BJ (cell line): Measurements from ENCODE around the gene NPY. TPM values are rescaled to one million over a fixed set of nuclear protein-coding genes. Genes with fewer than 3 reads are reported as not detected.
"Not testable (repeated sequence)": the region's sequence is repeated elsewhere in the genome, so short reads cannot be mapped to it uniquely, and the experiment has no call there.

Source experiments
- CTCF ChIA-PET: fragments of 350-600 bp; formaldehyde crosslinking; extraction: SDS; loops from one replicate; lab custom pipeline; 2021; ENCODE audit warnings: antibody characterized with exemption, inconsistent platforms; lab: Yijun Ruan, JAX
- POLR2A ChIA-PET: fragments of 300-600 bp; sonication (Branson Sonifier 250); formaldehyde crosslinking; extraction: SDS; loops from one replicate; lab custom pipeline; 2021; ENCODE audit warnings: antibody characterized with exemption; lab: Charles Lee
- DNase-seq: peaks from one replicate; pipeline ENCODE4 v3.0.0-alpha.2; 2011; ENCODE audit warnings: low read depth
- H3K27me3 ChIP-seq: 2 replicates; pipeline ENCODE4 v1.6.0; 2011; ENCODE audit warnings: low read length; ENCODE audit not compliant: control insufficient read depth, insufficient read depth
- H3K36me3 ChIP-seq: 2 replicates; pipeline ENCODE4 v1.5.1; 2011; ENCODE audit warnings: low read length; ENCODE audit not compliant: control insufficient read depth, insufficient read depth
- H3K4me3 ChIP-seq: 2 replicates; pipeline ENCODE4 v1.5.1; 2011; ENCODE audit warnings: low read depth, mild to moderate bottlenecking, control low read depth, low read length
- polyA plus RNA-seq: library from polyadenylated mRNA; depleted of rRNA; stranded (reverse); fragments of >200 nt; gene quantifications from 2 replicates; pipeline ENCODE4 v1.2.3, GENCODE V29; 2011
- TF ChIP-seq, protein P1 (sequence below): IDR thresholded peaks from 2 replicates; pipeline ENCODE4 v1.5.1; 2011; ENCODE audit warnings: low read depth, mild to moderate bottlenecking, control low read depth, inconsistent platforms, low read length, moderate library complexity; ENCODE audit not compliant: insufficient read depth

NPY gene
- polyA plus RNA-seq, 1 experiment = not detected

DNA sequence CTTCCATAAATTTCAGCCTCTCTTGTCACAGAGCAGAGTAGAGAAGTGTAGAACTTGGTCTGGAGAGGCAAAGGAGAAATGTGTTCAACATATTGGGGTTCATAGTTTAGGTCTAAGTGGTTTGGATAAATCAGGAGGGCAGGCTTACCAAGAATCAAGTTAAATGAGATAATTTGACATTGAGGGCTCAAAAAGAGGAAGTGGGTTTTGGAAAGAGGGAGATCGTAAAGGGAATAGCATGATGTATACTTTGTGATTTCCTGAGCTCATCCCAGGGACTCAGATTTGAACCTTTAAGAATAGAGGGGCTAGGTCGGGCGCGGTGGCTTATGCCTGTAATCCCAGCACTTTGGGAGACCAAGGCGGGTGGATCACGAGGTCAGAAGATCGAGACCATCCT lies 34.7 kb upstream of the NPY start:
- POLR2A ChIA-PET = no interaction called here

GRCh38 chr7:24251568-24251967 lies 32.4 kb upstream of the NPY start:
- POLR2A ChIA-PET = no interaction called here
- DNase-seq = no peak
- no peaks in the 10 kb centered on the region for H3K36me3 ChIP-seq
- no peaks in the 10 kb centered on the region for H3K27me3 ChIP-seq
- TF ChIP-seq, protein P1, sequence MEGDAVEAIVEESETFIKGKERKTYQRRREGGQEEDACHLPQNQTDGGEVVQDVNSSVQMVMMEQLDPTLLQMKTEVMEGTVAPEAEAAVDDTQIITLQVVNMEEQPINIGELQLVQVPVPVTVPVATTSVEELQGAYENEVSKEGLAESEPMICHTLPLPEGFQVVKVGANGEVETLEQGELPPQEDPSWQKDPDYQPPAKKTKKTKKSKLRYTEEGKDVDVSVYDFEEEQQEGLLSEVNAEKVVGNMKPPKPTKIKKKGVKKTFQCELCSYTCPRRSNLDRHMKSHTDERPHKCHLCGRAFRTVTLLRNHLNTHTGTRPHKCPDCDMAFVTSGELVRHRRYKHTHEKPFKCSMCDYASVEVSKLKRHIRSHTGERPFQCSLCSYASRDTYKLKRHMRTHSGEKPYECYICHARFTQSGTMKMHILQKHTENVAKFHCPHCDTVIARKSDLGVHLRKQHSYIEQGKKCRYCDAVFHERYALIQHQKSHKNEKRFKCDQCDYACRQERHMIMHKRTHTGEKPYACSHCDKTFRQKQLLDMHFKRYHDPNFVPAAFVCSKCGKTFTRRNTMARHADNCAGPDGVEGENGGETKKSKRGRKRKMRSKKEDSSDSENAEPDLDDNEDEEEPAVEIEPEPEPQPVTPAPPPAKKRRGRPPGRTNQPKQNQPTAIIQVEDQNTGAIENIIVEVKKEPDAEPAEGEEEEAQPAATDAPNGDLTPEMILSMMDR = no peak
- H3K4me3 ChIP-seq = no peak overlapping the region
- CTCF ChIA-PET = no interaction called here

More for the DNA sequence above, 34.7 kb upstream of the NPY start:
- TF ChIP-seq, protein P1 = no peak
- Histone ChIP-seq H3K36me3 (no peaks in the 10 kb centered on the region), H3K27me3 (no peaks in the 10 kb centered on the region), H3K4me3 (no peak overlapping the region)
- no peak for DNase-seq
- CTCF ChIA-PET = no interaction called here

DNA sequence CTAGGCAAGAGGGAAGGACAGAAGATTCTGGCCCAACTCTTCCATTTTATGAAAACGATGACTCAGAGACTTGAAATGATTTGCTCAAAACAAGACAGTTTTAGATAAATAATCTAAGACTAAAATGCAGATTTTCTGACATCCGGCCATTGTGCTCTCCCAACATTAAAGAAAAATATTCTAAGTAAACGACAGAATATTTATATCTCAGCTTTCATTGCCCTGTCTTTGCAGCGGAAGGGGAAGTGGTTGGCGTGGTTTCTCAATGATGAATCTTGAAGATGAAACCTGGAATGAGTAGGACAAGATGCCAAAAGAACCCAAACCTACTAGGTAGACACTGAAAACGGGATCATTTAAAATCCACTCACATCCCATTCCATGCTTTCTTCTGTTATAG lies 28.9 kb upstream of the NPY start:
- H3K27me3 ChIP-seq = no peaks in the 10 kb centered on the region
- CTCF ChIA-PET = no interaction called here
- DNase-seq = no peak
- H3K4me3 ChIP-seq = no peak overlapping the region
- POLR2A ChIA-PET = no interaction called here
- TF ChIP-seq, protein P1 = no peak
- no peaks in the 10 kb centered on the region for H3K36me3 ChIP-seq

GRCh38 chr7:24258324-24258723 lies 25.7 kb upstream of the NPY start:
- CTCF ChIA-PET, DNase-seq, POLR2A ChIA-PET: not testable (repeated sequence)

GRCh38 chr7:24271938-24272337 lies 12.1 kb upstream of the NPY start:
- Histone ChIP-seq H3K27me3 (no peaks in the 10 kb centered on the region), H3K36me3 (no peaks in the 10 kb centered on the region), H3K4me3 (no peak overlapping the region)
- TF ChIP-seq, protein P1 = no peak
- ChIA-PET CTCF (interaction anchor here (0.5 kb wide), 1 partner anchor 32 kb away, joined by 3 read pairs; no protein-coding TSS in a partner anchor), POLR2A (no interaction called here)
- DNase-seq = no peak

More at GRCh38 chr7:24258324-24258723, 25.7 kb upstream of the NPY start:
- H3K27me3 ChIP-seq, H3K4me3 ChIP-seq, H3K36me3 ChIP-seq: not testable (repeated sequence)

GRCh38 chr7:24279512-24279911 lies 4.5 kb upstream of the NPY start:
- Histone ChIP-seq H3K36me3 (no peaks in the 10 kb centered on the region), H3K27me3 (peaks cover 11% of the 10 kb centered on the region), H3K4me3 (no peak overlapping the region)
- POLR2A ChIA-PET = no interaction called here
- CTCF ChIA-PET = no interaction called here
- DNase-seq = no peak
- TF ChIP-seq, protein P1 = no peak
